Endothelial cell of umbilical vein (primary cell): ENCODE measurements around the gene MS4A2. TPM values are rescaled to one million over a fixed set of nuclear protein-coding genes. Genes with fewer than 3 reads are reported as not detected.

Experiments
- BruUV-seq: library from RNA; stranded (reverse); fragments of 400-500 nt; replicated peaks from 2 replicates; lab custom pipeline; 2021; lab: Mats Ljungman, UMichigan
- CTCF ChIA-PET: fragments of 300-600, 350-600 bp; sonication (Branson Sonifier 250); formaldehyde crosslinking; loops from one replicate; lab custom pipeline; 2021; ENCODE audit warnings: antibody characterized with exemption, inconsistent platforms; lab: Charles Lee
- POLR2A ChIA-PET: fragments of 300-600, 350-600 bp; sonication (Branson Sonifier 250); formaldehyde crosslinking; loops from one replicate; lab custom pipeline; 2021; ENCODE audit warnings: antibody characterized with exemption, inconsistent platforms; lab: Charles Lee
- DNase-seq: peaks from one replicate; pipeline ENCODE4 v3.0.0-alpha.2; 2011; ENCODE audit warnings: low read depth, low spot score
- FAIRE-seq: peaks from 2 replicates; lab custom pipeline; 2011; peaks lifted over from hg19 to GRCh38; lab: Jason Lieb, UNC
- H2AFZ ChIP-seq: 2 replicates; pipeline ENCODE4 v1.6.0; 2012; ENCODE audit warnings: low read depth, low read length, control low read depth, inconsistent platforms
- H3K27ac ChIP-seq: 2 replicates; pipeline ENCODE4 v1.5.1; 2011; ENCODE audit warnings: low read depth, mild to moderate bottlenecking, control low read depth, low read length, moderate library complexity; ENCODE audit not compliant: insufficient read depth
- H3K27me3 ChIP-seq, 2 experiments: 2 replicates each; pipeline versions ENCODE4 v1.6.0 to v1.6.1; 2011; ENCODE audit warnings: low read length in 2 of 2, mixed read lengths in 1 of 2; ENCODE audit not compliant: control insufficient read depth in 2 of 2, insufficient read depth in 2 of 2
- H3K36me3 ChIP-seq, 2 experiments: 2 replicates in 1 of 2; 3 replicates in 1 of 2; pipeline ENCODE4 v1.5.1; 2011; ENCODE audit warnings: low read length in 2 of 2, mild to moderate bottlenecking in 1 of 2, moderate library complexity in 1 of 2; ENCODE audit not compliant: control insufficient read depth in 2 of 2, insufficient read depth in 2 of 2; ENCODE audit errors: extremely low read depth in 1 of 2
- H3K4me1 ChIP-seq: 3 replicates; pipeline ENCODE4 v1.5.1; 2011; ENCODE audit warnings: mild to moderate bottlenecking, low read length; ENCODE audit not compliant: control insufficient read depth, insufficient read depth; ENCODE audit errors: extremely low read depth
- H3K4me2 ChIP-seq: 2 replicates; pipeline ENCODE4 v1.6.1; 2011; ENCODE audit warnings: low read length, control low read depth, mixed read lengths; ENCODE audit not compliant: insufficient read depth
- H3K4me3 ChIP-seq, 3 experiments: fragments of 200-600 bp in 1 of 3; sonication (generic), shearing (Covaris generic) in 1 of 3; replicated peaks in 1 of 3; 2 replicates each; pipeline ENCODE4 v1.5.1; 2011 to 2016; ENCODE audit warnings: control low read depth in 3 of 3, low read length in 3 of 3, mild to moderate bottlenecking in 2 of 3, inconsistent platforms in 1 of 3, low read depth in 1 of 3, moderate library complexity in 1 of 3; ENCODE audit not compliant: insufficient read depth in 1 of 3
- H3K79me2 ChIP-seq: 2 replicates; pipeline ENCODE4 v1.6.0; 2012; ENCODE audit warnings: low read length, inconsistent platforms; ENCODE audit not compliant: control insufficient read depth, insufficient read depth
- H3K9ac ChIP-seq: replicated peaks from 2 replicates; pipeline ENCODE3; 2011; ENCODE audit warnings: low read length, control low read depth; ENCODE audit not compliant: insufficient read depth; ENCODE audit errors: extremely low read depth
- H3K9me1 ChIP-seq: replicated peaks from 3 replicates; pipeline ENCODE4 v1.6.0; 2011; ENCODE audit warnings: mild to moderate bottlenecking, low read length; ENCODE audit not compliant: control insufficient read depth, insufficient read depth; ENCODE audit errors: extremely low read depth
- H3K9me3 ChIP-seq: replicated peaks from 2 replicates; pipeline ENCODE4 v1.5.1; 2012; ENCODE audit warnings: low read length, inconsistent platforms; ENCODE audit not compliant: control insufficient read depth, insufficient read depth
- H4K20me1 ChIP-seq: replicated peaks from 2 replicates; pipeline ENCODE3; 2011; ENCODE audit warnings: mild to moderate bottlenecking, low read length; ENCODE audit not compliant: control insufficient read depth, insufficient read depth; ENCODE audit errors: extremely low read depth
- EZH2 ChIP-seq: IDR thresholded peaks from 2 replicates; pipeline ENCODE4 v1.6.1; 2012; ENCODE audit warnings: borderline replicate concordance, low read depth, mild to moderate bottlenecking, moderate library complexity, low read length, inconsistent platforms; ENCODE audit not compliant: severe bottlenecking
- FOS ChIP-seq: IDR thresholded peaks from 2 replicates; pipeline ENCODE4 v1.6.1; 2011; ENCODE audit warnings: mild to moderate bottlenecking, low read length, moderate library complexity, borderline replicate concordance; ENCODE audit not compliant: insufficient read depth
- GATA2 ChIP-seq: IDR thresholded peaks from 2 replicates; pipeline ENCODE4 v1.7.0; 2011; ENCODE audit warnings: low read depth, mild to moderate bottlenecking, moderate library complexity, mixed read lengths, low read length; ENCODE audit not compliant: insufficient read length, insufficient read depth
- JUN ChIP-seq: IDR thresholded peaks from 2 replicates; pipeline ENCODE4 v1.6.1; 2011; ENCODE audit warnings: borderline replicate concordance, low read depth; ENCODE audit not compliant: insufficient read length, insufficient read depth
- MYC ChIP-seq: IDR thresholded peaks from one replicate; pipeline ENCODE4 v1.6.1; 2011; ENCODE audit warnings: mild to moderate bottlenecking, low read depth, low read length
- POLR2A ChIP-seq: IDR thresholded peaks from 2 replicates; pipeline ENCODE4 v1.6.1; 2012; ENCODE audit warnings: low read depth, mild to moderate bottlenecking, control low read depth, low read length
- POLR2AphosphoS5 ChIP-seq: IDR thresholded peaks from 2 replicates; pipeline ENCODE4 v1.6.1; 2012; ENCODE audit warnings: low read depth, mild to moderate bottlenecking, control low read depth, low read length, moderate library complexity; ENCODE audit not compliant: insufficient read depth
- dilution Hi-C: fragments of 300-500 bp; cut with MboI; formaldehyde crosslinking; loops from one replicate; pipeline ENCODE4 v1.15.0; 2019; ENCODE audit warnings: low sequenced_read_pairs; ENCODE audit not compliant: extremely low pct_ligation_motif_present
- intact Hi-C: fragments of 100-400 bp; cut with micrococcal nuclease; formaldehyde crosslinking; loops from one replicate; pipeline ENCODE4 v1.10.0; 2022
- polyA plus RNA-seq, 4 experiments: library from polyadenylated mRNA; depleted of rRNA in 3 of 4; stranded (reverse) in 3 of 4; unstranded in 1 of 4; fragments of >200 nt; gene quantifications; 2 replicates each; pipeline versions ENCODE4 v1.2.1 to v1.2.3, GENCODE V29; 2011 to 2012; ENCODE audit warnings: missing spikeins in 1 of 4
- total RNA-seq: library from RNA; stranded (reverse); gene quantifications from 2 replicates; pipeline ENCODE4 v1.2.3, GENCODE V29; 2021
- TF ChIP-seq, protein P1 (sequence below): IDR thresholded peaks from 2 replicates; pipeline ENCODE4 v1.6.1; 2011; ENCODE audit not compliant: insufficient read depth, insufficient read length
- TF ChIP-seq, protein P2 (sequence below), 2 donors: IDR thresholded peaks; 1 replicate in 1 of 2; 2 replicates in 1 of 2; pipeline ENCODE4 v1.5.1; 2011; ENCODE audit warnings: low read length in 2 of 2, mild to moderate bottlenecking in 2 of 2, moderate library complexity in 2 of 2, control low read depth in 1 of 2, inconsistent platforms in 1 of 2, low read depth in 1 of 2; ENCODE audit not compliant: insufficient read depth in 1 of 2; ENCODE audit errors: extremely low read depth in 1 of 2

The MS4A2 gene
- total and polyA plus RNA-seq, 2 donors (not counting 3 experiments of a cell fraction or from before 2014, with no cell fraction given), result not detected

- no TSS peak for BruUV-seq
- Histone ChIP-seq H3K36me3 (no peaks in the 10 kb centered on the region), H3K4me3 (no peak overlapping the region), H3K9ac (no peak overlapping the region), H3K4me1 (no peaks in the 10 kb centered on the region), H3K4me2 (no peak overlapping the region), H3K9me1 (no peaks in the 10 kb centered on the region), H2AFZ (no peak overlapping the region), H3K27me3 (peaks cover 5 to 10% of the 10 kb centered on the region in 2 experiments), H3K79me2 (no peaks in the 10 kb centered on the region), H4K20me1 (no peaks in the 10 kb centered on the region), H3K27ac (no peak overlapping the region), H3K9me3 (no peaks in the 10 kb centered on the region)
- dilution Hi-C loops (no loop called here), intact Hi-C loops (no loop called here)
- DNase-seq (no peak), FAIRE-seq (no peak)
- TF ChIP-seq GATA2 (no peak), MYC (no peak), FOS (no peak), EZH2 (no peak), POLR2AphosphoS5 (no peak), POLR2A (no peak), JUN (no peak)
- TF ChIP-seq, protein P1, sequence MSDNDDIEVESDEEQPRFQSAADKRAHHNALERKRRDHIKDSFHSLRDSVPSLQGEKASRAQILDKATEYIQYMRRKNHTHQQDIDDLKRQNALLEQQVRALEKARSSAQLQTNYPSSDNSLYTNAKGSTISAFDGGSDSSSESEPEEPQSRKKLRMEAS, result no peak
- TF ChIP-seq, protein P2, sequence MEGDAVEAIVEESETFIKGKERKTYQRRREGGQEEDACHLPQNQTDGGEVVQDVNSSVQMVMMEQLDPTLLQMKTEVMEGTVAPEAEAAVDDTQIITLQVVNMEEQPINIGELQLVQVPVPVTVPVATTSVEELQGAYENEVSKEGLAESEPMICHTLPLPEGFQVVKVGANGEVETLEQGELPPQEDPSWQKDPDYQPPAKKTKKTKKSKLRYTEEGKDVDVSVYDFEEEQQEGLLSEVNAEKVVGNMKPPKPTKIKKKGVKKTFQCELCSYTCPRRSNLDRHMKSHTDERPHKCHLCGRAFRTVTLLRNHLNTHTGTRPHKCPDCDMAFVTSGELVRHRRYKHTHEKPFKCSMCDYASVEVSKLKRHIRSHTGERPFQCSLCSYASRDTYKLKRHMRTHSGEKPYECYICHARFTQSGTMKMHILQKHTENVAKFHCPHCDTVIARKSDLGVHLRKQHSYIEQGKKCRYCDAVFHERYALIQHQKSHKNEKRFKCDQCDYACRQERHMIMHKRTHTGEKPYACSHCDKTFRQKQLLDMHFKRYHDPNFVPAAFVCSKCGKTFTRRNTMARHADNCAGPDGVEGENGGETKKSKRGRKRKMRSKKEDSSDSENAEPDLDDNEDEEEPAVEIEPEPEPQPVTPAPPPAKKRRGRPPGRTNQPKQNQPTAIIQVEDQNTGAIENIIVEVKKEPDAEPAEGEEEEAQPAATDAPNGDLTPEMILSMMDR (IDR thresholded peaks at IDR 0.05; ENCODE audit: extremely low read depth in 1 of 2, insufficient read depth in 1 of 2, low read depth in 1 of 2, low read length in 2 of 2), result no peak
- CTCF ChIA-PET, result interaction anchor here (0.7 to 2.1 kb wide), 3 partner anchors 9 to 165 kb away, joined by 3 to 6 read pairs (median 5); no protein-coding TSS in a partner anchor
- POLR2A ChIA-PET, result no interaction called here
Measured at GRCh38 chr11:60085909-60086308, 2.6 kb upstream of the MS4A2 start.
